ENCODE data around the gene TMEM222. TPM values are rescaled to one million over a fixed set of nuclear protein-coding genes. Genes with fewer than 3 reads are reported as not detected.

The TMEM222 gene
- polyA plus RNA-seq, 4 donors, result 30.3 to 51.7 (median 36.9) TPM

Other genes with a start within 250 kb of the TMEM222 start
- 10 to 100 TPM; 24.7 to 41.3 (median 40.7) TPM for gene SLC9A1, start 167.0 kb upstream of the TMEM222 start, polyA plus RNA-seq
- gene WDTC1, start 87.5 kb upstream of the TMEM222 start, polyA plus RNA-seq, result 10 to 100 TPM; 14.6 to 32.9 (median 18.0) TPM
- gene SYTL1, start 19.9 kb downstream of the TMEM222 start, polyA plus RNA-seq, result 10 to 100 TPM in 1 of 4 donors, 1 to 10 TPM in 3; 2.5 to 24.1 (median 7.3) TPM
- 10 to 100 TPM in 1 of 4 donors, 1 to 10 TPM in 3; 1.6 to 19.4 (median 5.2) TPM for gene MAP3K6, start 44.8 kb downstream of the TMEM222 start, polyA plus RNA-seq
- gene FCN3, start 52.7 kb downstream of the TMEM222 start, polyA plus RNA-seq, result 1 to 10 TPM in 2 of 4 donors, under 1 TPM in 2; 0.06 to 3.6 (median 1.3) TPM
- gene CD164L2, start 61.2 kb downstream of the TMEM222 start, polyA plus RNA-seq, result under 1 TPM in 2 of 4 donors, not detected in 2; 0.03 to 0.04 TPM
- gene GPR3, start 70.5 kb downstream of the TMEM222 start, polyA plus RNA-seq, result under 1 TPM in 2 of 4 donors, not detected in 2; 0.15 to 0.36 TPM
- gene WASF2, start 168.0 kb downstream of the TMEM222 start, polyA plus RNA-seq, result 10 to 100 TPM; 19.5 to 60.4 (median 34.9) TPM

All from small intestine (tissue), 4 donors.